Muscle of arm (tissue), 12 donors: ENCODE measurements around the gene VSX2. TPM values are rescaled to one million over a fixed set of nuclear protein-coding genes. Genes with fewer than 3 reads are reported as not detected.
"Not testable (repeated sequence)": the region's sequence is repeated elsewhere in the genome, so short reads cannot be mapped to it uniquely, and the experiment has no call there.

Source experiments
- DNase-seq: peaks from one replicate; pipeline ENCODE4 v3.0.0-alpha.2; 2013
- polyA plus RNA-seq, 12 donors: library from polyadenylated mRNA; unstranded; fragments of 120-200 nt; gene quantifications; one replicate each; pipeline ENCODE4 v1.2.1, GENCODE V29; 2013; ENCODE audit not compliant: insufficient read length in 12 of 12

Gene VSX2
- polyA plus RNA-seq, 12 donors: not detected

GRCh38 chr14:74259513-74259912 lies 20.3 kb downstream of the VSX2 start:
- no peak for DNase-seq

DNA sequence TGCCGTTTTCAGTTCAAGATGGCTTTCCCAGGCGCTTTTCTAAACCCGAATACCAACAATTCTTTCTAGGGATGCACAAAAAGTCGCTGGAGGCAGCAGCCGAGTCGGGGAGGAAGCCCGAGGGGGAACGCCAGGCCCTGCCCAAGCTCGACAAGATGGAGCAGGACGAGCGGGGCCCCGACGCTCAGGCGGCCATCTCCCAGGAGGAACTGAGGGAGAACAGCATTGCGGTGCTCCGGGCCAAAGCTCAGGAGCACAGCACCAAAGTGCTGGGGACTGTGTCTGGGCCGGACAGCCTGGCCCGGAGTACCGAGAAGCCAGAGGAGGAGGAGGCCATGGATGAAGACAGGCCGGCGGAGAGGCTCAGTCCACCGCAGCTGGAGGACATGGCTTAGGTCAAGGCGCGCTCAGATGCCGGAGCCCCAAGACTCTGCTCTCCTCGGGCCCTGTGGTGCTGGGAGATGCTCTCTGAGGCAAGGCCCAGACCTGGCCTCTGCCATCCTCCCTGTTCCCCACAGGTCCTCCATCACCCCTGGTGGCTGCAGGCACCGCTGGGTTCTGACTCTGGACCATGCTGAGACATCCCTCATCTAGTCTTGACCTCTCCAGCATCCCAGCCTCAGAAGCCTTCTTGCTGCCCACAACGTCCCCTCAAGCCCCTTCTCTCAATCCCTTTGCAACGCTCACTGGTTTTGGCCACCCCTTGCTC lies 21.4 kb downstream of the VSX2 start:
- no peak for DNase-seq

- DNase-seq: no peak
Observed at GRCh38 chr14:74261288-74261687, 22.0 kb downstream of the VSX2 start.

DNA sequence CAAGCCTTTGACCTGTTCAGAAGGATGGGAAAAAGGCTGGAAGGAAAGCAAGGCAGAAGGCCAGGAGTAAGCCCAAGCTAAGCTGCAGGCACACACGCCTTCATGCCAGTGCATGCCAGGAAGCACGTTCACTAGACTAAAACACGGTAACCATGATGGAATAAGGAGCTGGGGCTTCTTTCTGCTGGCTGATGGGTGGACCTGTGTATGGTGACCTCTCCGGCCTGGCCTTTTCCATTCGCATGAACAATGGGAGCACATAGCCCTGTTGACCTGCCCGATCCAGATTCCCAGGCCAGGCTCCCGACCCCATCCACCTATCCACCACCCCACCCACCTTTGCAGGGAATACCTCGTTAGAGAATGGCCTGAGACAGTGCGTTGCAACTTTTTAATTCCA lies 22.8 kb downstream of the VSX2 start:
- DNase-seq: no peak

GRCh38 chr14:74263181-74263580 lies 23.9 kb downstream of the VSX2 start:
- DNase-seq: no peak

DNA sequence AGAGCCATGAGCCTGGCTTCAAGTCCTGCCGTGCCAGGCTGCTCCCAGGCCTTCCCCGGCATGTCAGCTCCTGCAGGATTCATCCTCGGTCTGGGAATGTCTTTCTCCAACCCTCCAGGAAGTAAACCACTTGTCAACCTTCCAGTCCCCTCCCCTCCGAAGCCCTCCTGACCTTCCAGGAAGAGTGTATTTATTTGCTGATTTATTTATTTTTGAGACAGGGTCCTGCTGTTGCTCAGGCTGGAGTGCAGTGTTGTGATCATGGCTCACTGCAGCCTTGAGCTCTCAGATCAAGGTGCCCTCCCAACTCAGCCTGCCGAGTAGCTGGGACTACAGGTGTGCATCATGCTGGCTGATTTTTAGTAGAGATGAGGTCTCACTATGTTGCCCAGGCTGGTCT lies 24.7 kb downstream of the VSX2 start:
- DNase-seq: no peak

DNA sequence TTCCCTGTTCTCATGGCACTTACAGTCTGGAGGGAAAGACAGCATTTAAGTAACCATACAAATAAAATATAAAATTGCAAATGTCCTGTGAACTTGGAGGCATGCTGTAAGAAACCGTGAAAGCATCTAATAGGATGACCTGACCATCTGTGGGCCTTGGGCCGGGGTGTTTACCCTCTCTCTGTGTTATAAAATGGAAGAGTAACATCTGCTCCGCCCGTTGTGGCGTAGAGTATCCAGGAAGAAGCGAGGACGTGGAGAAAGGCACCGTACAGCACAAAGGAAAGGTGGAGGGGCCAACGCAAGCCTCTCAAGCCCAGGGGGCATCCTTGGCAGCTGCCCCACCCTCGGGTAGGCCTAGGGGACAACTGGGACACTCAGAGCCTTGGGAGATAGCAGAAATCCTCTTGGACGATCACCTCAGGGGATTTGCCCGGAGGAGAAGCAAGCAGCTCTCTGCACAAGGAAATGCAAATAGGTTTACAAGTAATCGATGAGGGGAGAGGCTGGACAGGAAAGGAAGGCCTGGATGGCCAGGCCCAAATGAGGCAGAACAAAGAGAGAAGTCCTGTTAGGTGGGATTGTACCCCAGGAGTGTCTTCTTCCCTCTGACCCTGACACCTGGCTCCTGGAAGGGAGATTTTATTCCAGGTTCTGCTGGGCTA lies 26.2 kb downstream of the VSX2 start:
- no peak for DNase-seq

DNA sequence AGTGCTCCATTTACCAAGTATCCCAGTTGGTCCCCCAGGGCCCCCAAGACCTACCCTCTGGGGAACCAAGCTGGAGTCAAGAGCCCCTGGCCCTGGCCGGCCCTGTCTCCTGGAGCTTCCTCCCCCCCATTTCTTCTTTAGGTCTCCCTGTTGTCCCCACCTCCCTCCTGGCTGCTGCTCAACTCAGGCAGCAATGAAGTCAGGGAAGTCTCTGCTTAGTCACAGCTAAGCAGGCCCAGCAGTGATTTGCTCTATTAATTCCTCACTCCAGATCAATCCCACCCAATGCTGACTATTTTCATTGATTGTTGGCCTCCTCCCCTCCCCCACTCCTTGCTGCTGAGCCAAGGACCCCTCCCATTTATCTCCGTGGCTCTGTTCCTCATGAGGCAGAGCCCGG lies 28.3 kb downstream of the VSX2 start:
- no peak for DNase-seq

- DNase-seq: not testable (repeated sequence)
Observed at GRCh38 chr14:74270382-74271177, 31.3 kb downstream of the VSX2 start.

DNA sequence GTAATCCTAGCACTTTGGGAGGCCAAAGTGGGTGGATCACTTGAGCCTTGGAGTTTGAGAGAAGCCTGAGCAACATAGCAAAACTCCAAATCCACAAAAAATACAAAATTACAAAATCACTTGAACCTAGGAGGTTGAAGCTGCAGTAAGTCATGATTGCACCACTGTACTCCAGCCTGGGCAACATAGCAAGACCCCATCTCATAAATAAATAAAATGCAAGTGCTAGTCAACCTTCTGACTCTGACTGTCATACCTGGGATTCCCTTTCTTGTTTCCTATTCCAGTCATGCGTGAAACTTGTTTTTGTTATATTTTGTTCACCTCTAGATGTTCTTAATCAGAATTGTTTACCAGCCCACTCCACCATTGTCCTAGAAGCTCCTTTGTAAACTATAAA lies 32.1 kb downstream of the VSX2 start:
- DNase-seq: no peak

DNA sequence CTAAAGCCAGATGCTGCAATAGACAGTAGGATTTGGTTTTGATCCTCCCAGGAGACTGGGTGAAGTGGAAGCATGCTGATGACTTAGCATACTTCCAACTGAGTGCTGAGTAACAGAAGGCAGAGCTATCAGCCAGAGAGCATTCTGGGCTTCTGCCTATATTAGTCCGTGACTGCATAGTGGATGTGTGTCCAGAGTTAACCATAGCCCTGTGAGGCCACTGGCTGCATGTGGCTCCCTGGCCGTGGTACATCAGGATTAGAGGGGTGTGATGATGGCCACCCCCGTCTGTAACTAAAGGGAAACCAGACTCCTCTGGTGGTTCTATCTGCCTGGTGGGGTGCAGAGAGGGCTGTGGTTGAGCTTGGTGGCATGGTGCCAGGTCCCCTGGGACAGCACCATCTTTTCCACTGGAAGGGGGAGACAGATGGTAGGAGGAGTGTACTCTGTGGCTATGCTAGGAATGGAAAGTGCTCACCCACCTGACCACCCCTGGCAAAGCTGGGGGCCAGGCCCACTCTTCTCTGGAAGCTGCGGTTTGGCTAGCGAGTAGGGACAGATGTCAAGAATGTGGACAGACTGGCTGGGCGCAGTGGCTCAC lies 36.1 kb downstream of the VSX2 start:
- no peak for DNase-seq

GRCh38 chr14:74278080-74278479 lies 38.8 kb downstream of the VSX2 start:
- DNase-seq: no peak

GRCh38 chr14:74281069-74281468 lies 41.8 kb downstream of the VSX2 start:
- DNase-seq: no peak

- DNase-seq: no peak
Observed at GRCh38 chr14:74286736-74287135, 47.5 kb downstream of the VSX2 start.

- no peak for DNase-seq
Observed at GRCh38 chr14:74289801-74290200, 50.6 kb downstream of the VSX2 start.

GRCh38 chr14:74290415-74290814 lies 51.2 kb downstream of the VSX2 start:
- no peak for DNase-seq

DNA sequence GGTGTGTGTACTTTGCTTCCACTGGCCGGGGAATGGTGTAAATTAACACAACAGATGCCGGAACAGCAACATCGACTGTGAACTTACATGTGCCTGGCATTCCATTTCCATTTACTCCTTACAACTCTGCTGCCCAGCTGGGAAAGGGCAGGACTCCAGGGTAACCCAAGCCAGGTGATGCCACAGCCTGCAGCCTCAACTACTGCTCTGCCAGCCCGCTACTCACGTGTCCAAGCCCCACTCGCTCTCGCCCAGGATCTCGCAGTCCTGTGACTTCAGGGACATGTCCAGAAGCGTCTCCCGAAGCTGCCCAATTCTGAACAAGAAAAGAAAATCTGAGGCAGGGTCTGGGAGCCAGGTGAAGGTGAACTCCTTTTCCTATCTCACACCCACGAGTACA lies 52.8 kb downstream of the VSX2 start:
- no peak for DNase-seq

GRCh38 chr14:74293606-74294005 lies 54.4 kb downstream of the VSX2 start:
- no peak for DNase-seq

DNA sequence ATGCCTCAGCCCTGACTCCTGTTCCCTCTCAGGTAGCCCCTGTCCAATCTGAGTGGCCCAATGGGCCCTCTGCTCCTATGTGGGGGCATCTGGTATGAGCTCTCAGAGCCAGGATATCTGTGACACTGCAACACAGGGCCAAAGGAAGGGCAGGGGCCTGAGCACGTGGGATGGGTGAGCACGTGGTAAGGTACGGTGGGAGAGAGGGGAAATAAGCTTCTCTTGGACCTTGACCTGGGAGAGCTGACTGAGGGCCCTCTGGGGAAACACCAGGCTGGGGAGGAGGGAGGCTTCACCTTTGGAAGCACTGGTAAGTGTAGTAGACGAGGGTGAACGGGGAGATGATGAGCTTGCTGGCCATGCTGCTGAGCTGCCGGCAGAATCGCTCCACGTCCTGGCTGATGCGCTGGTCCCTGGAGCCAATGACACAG lies 56.8 kb downstream of the VSX2 start:
- no peak for DNase-seq

DNA sequence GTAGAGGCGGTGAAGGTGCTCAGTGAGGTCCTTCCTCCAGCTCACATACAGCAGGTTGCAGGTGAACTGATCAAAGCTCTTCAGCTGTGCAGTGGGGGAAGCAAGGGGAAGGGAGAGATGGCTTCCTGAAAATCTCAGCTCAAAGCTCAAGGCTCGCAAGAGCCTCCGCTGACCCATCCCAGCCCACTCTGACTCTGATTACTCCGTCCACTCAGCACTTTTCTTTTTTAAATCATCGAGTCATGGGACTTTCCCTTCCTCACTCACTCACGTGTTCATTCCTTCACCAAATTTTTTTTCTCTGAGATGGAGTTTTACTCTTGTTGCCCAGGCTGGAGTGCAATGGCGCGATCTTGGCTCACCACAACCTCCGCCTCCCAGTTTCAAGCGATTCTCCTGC lies 58.7 kb downstream of the VSX2 start:
- DNase-seq: no peak

DNA sequence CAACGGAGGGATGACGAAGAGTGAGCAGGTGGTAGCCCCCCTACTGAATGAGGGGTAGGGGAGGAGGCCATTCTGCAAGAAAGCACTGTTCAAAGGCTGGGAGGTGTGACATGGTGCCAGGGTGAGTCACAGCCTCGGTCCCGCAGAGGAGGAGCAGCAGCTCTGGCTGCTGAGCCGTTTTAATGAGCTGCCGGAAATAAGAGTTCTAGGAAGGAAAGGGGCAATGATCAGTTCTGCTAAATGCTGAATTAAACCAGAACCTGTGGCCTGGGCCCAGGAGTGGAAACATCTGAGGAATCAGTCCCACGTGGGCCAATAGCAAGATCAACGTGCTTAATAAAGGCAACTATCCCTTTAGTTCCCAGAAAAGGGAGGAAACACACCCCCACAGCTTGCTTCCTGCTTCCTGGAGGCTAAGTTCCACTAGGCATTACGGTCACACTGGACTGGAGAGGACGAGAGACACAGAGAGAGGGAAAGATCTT lies 59.9 kb downstream of the VSX2 start:
- peak; percentile 9 for DNase-seq

DNA sequence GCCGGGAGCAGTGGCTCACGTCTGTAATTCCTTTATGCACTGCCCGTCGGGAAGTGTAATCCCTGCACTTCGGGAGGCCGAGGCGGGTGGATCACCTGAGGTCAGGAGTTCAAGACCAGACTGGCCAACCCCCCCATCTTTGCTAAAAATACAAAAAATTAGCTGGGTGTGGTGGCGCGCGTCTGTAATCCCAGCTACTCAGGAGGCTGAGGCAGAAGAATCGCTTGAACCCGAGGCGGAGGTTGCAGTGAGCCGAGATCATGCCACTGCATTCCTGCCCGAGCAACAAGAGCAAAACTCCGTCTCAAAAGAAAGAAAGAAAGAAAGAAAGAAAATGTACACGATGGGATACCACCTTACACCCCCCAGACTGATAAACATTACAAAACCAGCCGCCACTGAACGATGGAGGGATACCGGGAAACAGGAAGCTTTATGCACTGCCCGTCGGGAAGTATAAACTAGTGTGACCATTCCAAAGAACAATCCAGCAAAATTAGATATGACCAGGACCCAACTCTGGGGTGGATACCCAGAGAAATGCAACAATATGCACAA lies 62.4 kb downstream of the VSX2 start:
- no peak for DNase-seq
